Right ventricle myocardium superior (tissue), 1 donor: ENCODE measurements around the gene ITGA11. TPM values are rescaled to one million over a fixed set of nuclear protein-coding genes. Genes with fewer than 3 reads are reported as not detected.

Experiments
- ATAC-seq: fragments of 200-7000 bp; cut with Tn5 transposase; one replicate; pipeline ENCODE4 v1.9.1; 2020; ENCODE audit warnings: mild to moderate bottlenecking; ENCODE audit not compliant: poor library complexity
- DNase-seq: peaks from one replicate; pipeline ENCODE4 v3.0.0-alpha.2; 2020
- intact Hi-C: fragments of 100-400 bp; cut with DNase I; formaldehyde crosslinking; loops from one replicate; pipeline ENCODE4 v1.11.2; 2022
- total RNA-seq: library from RNA; stranded (reverse); fragmentation: NEBNext Ultra II Directional; extraction: Animal tissue kit (Norgen Biotek cat#: 25700); gene quantifications from one replicate; pipeline ENCODE4 v1.2.1, GENCODE V29; 2021
- donor health status: DM: no; HTN: yes; CAD: no; lungs with severe emphysema.

The ITGA11 gene
- total RNA-seq, 1 donor from 2014 or later = 32.2 TPM

DNA sequence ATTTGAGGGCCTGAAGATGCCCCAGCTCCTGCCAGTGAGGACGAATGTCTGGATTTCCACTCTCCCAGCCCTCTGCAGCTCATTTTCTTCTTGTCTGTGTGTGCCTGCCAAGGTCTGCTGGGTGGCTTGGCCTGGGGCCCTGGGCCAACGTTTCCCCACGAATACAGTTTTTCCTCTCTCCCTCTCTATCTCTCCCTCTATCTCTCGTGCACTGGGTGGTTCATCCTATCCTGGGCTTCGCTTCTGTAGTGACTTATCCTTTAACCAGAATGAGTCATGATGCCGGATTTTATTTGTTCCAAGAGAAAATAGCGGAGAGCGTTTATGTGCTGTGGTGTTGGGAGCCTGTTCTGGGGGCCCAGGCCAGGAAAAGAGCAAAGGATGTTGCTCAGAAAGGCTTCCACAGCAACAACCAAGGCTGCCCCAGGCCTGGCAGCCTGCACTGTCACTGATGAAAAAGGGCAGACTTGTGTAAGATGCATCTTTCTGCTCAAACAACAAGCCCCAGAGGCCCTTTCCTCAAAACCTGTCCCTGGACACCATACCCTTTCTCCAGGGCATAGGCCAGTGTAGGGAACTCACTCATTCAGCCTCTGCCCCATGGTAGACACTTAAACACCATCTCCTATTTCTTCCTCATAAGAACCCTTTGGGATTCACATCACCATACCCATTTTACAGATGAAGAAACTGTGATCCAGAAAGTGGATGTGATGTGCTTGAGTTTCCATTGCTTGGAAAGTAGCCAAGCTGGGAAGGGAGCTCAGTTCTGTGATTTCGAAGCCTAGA is 47.3 kb downstream of the ITGA11 start:
- DNase-seq = peak; percentile 54
- intact Hi-C loops = no loop called here
- ATAC-seq = peak; percentile 63

DNA sequence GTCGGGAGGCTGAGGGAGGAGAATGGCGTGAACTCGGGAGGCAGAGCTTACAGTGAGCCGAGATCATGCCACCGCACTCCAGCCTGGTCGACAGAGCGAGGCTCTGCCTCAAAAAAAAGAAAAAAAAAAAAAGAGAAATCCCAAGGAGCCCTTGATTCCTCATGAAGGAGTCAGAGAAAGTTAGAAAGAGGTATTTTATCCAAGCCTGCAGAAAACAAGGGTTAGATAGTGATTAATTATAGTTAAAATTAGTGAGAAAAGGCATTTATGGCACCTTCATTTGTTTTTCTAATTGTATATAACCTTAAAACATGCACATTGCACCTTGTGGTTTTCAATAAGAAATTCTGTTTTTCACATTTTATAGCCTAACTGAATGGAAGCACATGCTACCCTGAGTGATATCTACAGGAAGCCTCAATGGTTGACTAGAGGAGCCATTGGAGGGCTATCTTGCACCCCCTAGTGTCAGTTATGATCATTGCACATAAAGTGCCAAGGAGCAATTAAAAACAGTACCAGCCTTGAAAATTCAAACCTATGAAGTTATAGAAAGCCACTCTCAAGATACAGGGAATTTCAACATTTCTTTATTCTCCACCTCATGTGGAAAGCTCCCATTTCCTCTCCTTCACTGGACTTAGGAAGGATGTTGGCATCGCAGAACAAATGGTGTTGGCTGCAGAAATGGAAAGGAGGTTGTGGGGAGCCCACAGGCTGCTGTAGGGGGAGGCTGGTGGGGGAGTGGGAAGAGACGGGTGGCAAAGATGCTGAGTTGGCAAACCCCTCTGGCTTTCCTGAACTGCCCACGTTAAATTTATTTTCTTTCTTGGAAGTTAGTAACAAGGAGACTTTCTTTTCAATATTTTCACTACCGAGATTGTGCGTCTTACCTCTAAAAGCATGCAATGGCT is 48.5 kb downstream of the ITGA11 start:
- intact Hi-C loops = loop anchor here (2.0 kb wide), 1 partner anchor 77 kb away; no protein-coding TSS in a partner anchor
- ATAC-seq (peak; percentile 71), DNase-seq (no peak)

DNA sequence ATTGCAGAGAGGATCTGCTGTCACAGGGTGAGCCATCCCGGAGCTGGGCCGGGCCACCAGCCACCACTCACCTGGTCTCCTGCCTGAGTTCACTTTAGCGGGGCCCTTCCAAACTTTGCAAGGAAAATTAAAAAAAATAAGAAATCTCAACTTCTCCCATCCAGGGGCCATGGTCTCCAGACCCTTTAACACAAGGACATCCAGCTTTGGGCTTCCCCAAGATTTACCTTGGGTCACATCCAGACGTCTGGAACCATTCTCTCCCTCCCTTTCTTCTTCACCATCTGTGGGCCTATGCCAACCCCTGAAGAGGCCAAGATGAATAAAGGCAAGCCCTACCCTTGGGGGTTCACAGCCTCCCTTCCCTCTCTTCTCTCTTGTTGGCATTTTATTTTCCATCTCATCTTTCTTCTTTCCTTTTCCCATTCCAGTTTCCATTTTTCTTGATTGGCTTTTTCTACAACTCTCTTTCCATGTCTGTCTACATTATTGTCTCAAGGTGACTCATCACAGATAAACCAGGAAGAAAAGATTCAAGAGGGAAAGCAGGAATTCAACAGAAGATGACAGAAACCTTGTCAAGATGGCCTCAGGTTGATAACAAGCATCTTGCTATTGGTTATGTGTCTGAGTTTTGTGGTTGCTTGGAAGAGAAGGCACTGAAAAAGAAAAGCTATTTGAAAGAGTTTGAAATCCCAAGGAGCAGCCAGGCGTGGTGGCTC is 49.5 kb downstream of the ITGA11 start:
- ATAC-seq (no peak), DNase-seq (no peak)
- intact Hi-C loops = loop anchor here (2.0 kb wide), 1 partner anchor 76 kb away; no protein-coding TSS in a partner anchor

DNA sequence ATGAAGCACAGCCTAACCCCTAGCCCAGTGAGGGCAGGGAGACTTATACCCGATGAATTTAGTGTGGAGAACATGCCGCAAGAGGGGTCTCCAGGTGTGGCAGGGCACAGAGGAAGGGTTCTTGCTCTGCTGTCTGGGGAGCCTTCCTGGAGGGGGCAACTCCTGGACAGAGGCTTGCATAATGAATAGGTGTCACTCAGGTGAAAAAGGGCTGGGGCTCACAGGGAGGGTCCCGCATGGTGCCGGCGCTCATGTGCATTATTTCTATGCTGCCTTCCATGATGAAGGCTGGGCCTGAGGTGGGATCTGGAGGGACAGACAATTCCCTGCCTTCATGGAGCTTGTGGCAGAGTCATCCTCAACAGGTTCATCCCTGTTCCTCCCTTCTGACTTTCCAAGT is 51.5 kb downstream of the ITGA11 start:
- intact Hi-C loops = no loop called here
- no peak for DNase-seq
- ATAC-seq = no peak

DNA sequence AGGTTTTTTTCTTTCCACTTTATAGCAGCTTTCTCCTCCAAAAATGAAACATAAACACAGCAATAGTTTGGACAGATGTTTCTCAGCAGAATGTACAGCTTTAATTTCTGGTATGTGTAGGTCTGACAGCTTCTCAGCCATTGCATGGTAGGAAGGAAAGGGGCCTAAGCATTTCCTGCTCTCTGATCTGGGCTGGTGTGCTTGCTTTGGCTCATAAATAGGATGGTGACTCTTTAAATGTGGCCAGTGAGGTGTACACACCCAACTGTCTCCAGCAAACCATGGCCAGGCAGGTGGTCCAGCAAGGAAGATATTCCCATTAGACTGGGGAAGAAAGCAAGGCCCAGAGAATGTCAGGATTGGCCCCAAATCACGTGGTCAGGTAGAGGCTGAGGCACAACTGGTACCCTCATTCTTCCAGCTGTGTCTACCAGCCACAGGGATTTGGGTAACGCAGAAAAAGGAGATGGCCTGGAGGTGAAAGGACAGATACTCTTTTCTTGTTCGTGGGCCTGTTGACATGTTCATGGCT is 52.1 kb downstream of the ITGA11 start:
- DNase-seq = no peak
- intact Hi-C loops = no loop called here

DNA sequence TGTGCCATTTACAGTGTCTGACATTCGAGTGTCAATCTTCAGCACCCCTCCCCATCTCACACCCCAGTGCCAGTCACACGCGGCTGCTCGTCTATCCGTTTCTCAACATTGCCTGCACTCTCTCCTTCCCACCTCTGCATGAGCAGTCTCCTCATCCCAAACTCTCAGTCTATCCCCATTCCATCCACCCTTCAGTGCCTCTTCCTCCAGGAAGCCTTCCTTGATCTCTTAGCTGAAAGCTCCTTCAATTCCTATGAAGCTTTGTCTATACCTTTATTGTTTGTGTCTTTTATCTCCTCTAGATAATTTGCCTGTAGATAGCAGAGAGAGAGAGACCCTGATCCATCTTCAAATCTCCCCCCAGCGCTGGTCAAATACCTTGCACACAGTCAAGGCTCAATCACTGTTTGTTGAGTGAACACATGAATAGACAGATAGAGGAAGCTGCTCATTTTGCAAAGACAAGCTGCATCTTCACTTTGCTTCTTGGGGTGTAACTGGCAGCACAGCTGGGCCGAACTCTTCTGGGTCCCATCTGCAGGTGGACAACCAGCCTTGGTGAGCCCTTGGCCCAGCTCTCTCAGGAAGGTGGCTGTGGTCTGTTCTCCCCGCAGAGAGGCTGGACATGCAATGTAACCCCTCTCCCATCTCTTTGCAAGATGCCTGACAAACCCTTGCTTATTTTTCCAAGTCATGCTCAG is 52.8 kb downstream of the ITGA11 start:
- intact Hi-C loops = no loop called here
- DNase-seq = no peak
- ATAC-seq = no peak

More for the DNA sequence above, 52.1 kb downstream of the ITGA11 start:
- ATAC-seq = no peak

DNA sequence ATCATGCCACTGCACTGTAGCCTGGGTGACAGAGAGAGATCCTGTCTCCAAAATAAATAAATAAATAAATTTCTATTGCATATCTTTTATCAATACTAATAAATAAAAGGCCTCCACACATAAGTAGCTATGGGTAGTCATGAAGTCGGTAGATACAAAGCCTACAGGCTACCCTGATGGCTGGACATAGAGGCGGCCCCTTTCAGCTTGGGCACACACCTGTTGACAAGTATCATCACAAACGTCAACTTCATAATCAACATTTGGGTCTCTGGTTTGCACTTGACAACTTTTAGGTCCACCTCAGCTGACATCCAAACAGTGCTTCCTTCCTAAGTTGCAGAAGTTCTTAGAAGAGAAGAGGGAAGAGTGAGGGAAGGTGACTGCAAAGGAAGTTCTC is 53.4 kb downstream of the ITGA11 start:
- ATAC-seq = no peak
- DNase-seq = no peak
- intact Hi-C loops = no loop called here

DNA sequence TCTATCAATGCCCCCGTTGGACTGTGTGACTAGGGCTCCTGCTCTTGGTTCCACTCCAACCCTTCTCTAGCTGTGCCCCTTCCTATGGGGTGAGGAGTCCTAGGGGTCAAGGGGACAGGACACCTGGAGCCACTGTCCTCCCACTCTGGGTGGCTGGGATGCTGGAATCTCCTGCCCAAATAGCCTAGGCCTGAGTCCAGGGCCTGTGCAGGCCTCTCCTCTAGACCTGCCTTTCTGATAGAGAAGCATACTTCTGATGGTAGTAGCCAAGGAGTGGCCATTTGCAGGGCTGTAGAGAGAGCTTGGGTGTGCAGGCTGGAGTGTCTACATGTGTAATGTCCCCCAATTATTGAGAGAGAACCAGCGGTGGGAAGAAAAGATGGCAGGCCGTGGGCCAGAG is 54.2 kb downstream of the ITGA11 start:
- DNase-seq (no peak), ATAC-seq (no peak)
- intact Hi-C loops = no loop called here

DNA sequence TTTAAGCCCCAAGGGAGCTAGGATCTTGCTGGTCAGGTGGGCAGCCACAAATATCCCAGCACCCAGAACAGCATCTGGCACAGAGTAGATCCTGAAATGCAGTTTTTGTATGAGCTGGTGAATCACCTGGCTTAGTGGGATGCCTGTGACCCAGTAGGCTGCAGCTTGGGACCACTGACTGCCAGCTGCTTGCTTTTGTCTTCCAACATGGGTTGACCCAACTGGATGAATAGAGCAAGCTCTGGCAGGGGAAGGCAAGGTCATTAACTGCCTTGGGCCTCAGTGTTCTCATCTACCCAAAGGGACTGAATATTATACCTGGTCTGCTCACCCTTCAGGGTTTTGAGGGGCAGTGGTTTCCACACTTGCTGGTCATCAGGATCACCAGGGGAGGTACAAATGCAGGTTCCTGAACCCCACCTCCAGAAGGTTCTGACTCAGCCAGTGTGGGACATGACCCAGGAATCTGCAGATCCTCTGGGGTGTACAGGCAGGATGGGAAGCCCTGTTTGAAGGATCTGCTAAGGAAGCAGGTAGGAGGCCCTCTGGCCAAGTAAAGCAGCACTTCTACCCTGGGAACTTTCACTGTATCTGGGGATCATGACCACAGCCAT is 55.4 kb downstream of the ITGA11 start:
- DNase-seq (no peak), ATAC-seq (no peak)
- intact Hi-C loops = no loop called here

DNA sequence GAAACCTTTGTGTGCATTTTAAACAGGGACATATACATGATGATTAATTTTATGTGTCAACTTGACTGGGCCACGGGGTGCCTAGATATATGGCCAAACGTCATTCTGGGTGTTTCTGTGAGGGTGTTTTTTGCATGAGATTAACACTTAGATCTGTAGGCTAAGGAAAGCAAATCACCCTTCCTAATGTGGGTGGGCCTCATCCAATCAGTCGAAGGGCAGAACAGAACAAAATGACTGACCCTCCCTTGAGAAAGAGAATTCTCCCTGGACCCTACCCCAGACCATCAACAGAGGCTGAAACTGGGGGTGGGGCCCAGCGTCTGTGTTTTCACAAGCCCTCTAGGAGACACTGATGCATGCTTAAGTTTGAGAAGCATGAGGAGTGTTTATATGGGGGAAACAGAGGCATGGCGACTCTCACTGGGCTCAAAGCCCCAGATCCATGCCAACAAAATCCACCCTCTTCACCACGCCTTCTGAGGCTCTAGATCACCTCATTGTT is 56.2 kb downstream of the ITGA11 start:
- no peak for DNase-seq
- intact Hi-C loops = no loop called here
- ATAC-seq = no peak

DNA sequence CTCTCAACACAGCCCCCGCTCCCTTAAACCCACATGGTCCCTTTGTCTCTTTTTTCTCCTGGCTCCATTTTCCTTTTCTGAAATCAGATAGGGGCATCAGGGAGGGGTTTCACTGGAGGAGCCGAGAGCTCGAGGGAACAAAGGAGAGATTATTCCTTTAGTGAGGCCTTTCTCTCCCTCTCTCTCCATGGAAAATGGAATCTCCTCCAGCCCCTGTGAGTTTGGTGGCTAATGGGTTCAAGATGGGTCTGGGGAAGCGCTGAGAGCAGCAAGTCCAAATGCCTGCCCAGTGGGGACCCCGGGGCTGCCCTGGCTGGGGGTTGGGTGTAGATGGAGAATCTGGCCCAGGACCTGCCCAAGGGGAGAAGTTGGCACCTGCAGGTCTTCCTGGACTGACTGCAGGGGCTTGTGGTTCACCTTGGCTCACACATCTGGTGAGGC is 56.8 kb downstream of the ITGA11 start:
- intact Hi-C loops = no loop called here
- no peak for ATAC-seq
- DNase-seq = no peak

DNA sequence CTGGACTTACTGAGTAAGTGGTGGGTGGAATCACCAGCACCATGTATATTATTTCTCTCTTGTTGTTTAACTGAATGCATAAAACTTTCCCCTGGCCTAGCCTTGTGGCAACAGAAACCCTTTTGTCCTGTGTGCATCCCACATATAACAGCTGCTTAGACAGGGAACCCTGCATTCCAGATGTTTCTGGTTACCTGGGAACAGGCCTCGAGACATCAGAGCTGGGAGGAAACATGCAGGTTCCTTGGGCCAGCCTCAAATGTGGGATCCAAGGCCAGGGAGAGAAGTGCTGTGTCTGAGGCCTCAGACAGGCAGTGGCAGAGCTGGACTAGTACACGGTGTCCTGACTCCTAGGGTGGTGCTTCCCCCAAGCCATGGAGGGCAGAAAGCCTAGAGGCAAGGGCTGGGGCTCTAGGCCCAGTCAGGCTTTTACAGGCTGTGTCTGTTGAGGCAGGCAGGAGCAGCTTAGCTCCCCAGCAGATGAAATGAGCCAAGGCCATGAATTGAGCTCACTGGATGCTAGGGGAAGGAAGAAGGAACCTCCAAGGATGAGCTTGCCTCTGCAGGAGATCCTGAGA is 57.7 kb downstream of the ITGA11 start:
- ATAC-seq (no peak), DNase-seq (no peak)
- intact Hi-C loops = loop anchor here (5.0 kb wide), 1 partner anchor 67 kb away; no protein-coding TSS in a partner anchor

DNA sequence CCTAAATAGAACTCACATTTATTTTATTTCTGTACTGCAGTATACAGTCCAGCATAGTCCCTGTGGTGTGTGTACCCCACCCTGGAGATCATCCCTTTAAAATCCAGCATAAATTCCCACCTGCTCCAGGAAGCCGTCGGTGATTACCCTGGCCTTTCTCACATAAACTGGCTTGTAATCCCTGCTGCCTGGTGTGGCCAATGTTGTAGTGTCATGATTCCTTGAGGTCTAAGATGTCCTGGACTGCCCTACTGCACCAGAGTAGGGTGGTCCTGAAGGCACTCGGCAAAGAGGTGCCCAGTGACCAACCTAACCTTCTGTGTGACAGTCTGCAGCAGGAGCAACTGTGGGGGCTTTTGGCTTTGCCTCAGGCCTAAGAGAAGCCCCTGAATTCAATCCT is 58.9 kb downstream of the ITGA11 start:
- DNase-seq (no peak), ATAC-seq (no peak)
- intact Hi-C loops = loop anchor here (5.0 kb wide), 1 partner anchor 66 kb away; no protein-coding TSS in a partner anchor

DNA sequence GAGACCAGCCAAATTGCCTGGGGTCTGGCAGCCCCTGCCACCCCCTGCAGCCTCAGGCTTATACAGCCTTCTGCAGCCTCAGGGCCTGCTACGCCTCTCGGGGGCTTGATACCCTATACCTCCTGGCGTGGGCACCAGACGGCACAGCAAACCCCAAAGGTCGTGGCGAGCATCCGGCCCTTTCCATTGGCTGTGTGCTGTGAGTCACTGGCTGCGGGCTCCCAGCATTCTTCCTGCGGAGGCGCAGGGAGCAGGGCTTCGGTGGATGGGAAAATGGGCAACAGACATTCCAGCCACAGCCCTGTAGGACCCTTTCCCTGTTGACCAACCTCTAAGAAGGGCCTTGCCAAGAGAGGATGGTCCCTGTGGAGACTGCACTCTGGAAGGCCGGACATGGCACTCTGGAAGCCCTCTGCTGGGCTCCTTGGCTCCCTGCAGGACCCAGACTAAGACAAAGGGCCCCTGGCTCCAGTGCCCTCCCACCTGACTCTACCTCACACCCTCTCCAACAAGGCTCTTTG is 59.6 kb downstream of the ITGA11 start:
- intact Hi-C loops = loop anchor here (5.0 kb wide), 1 partner anchor 65 kb away; no protein-coding TSS in a partner anchor
- DNase-seq = peak; percentile 52
- peak; percentile 67 for ATAC-seq

DNA sequence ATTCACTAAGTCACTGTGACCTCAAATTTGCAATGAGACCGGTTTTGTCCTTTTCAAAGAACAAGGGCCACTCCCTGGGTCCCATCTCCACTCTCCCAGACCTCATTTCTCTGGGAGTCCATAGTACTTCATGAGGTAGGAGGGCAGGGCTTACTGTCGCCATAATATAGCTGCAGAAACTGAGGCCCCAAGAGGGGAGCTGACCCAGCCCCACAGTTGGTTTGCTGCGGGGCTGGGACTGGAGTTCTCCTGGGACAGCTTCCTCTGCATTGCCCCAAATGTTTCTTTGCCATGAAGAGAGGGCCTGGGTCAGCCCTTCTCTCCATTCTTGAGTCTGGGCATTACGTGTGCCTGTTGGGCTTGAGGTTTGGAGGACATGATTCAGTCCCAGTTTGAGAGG is 60.1 kb downstream of the ITGA11 start:
- DNase-seq = no peak
- intact Hi-C loops = loop anchor here (5.0 kb wide), 1 partner anchor 65 kb away; no protein-coding TSS in a partner anchor
- ATAC-seq = no peak

DNA sequence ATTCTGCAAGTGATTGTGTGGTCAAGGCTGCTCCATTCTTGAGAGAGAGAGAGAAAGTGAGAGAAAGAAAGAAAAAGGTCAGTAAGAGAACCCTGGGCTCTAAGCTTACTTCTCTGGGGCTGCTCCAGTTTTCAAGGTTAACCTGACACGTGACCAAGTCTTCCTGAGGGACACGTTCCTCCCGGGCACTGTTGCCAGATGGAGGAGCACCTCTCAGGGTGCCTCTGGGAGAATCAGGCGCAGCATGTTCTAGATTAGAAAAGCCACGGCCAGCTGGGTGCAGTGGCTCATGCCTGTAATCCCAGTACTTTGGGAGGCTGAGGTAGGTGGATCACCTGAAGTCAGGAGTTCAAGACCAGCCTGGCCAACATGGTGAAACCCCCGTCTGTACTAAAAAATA is 60.8 kb downstream of the ITGA11 start:
- ATAC-seq (peak; percentile 38), DNase-seq (no peak)
- intact Hi-C loops = loop anchor here (5.0 kb wide), 1 partner anchor 64 kb away; no protein-coding TSS in a partner anchor

DNA sequence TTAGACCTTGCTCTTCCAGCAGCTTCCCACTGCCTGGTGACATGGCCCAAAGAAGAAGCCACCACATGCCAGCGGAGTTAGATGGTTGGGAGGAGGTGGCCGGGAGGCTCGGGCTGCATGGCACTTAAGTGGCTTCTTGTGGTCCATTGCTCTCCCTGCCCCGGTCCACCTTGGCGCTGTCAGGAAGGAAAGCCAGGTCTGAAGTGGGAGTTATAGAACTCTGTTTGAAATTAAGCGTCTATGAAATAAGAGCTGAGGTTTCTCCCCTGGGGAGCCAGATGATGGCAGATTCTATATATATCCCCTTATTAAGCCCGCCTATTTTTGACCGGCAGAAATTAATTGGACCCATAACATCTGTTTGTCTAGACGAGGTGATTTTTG is 61.2 kb downstream of the ITGA11 start:
- DNase-seq (no peak), ATAC-seq (peak; percentile 5)
- intact Hi-C loops = loop anchor here (5.0 kb wide), 1 partner anchor 63 kb away; no protein-coding TSS in a partner anchor
